Hematopoietic multipotent progenitor cell treated with erythropoietin and hydrocortisone succinate and interleukin-3 and kit ligand, for 17 days (in vitro differentiated cells): ENCODE measurements around the gene AZU1.
"Not testable (repeated sequence)": the region's sequence is repeated elsewhere in the genome, so short reads cannot be mapped to it uniquely, and the experiment has no call there.

ENCODE experiments used
- DNase-seq: peaks from one replicate; pipeline ENCODE4 v3.0.0-alpha.2; 2015; ENCODE audit warnings: low spot score

The AZU1 gene

DNA sequence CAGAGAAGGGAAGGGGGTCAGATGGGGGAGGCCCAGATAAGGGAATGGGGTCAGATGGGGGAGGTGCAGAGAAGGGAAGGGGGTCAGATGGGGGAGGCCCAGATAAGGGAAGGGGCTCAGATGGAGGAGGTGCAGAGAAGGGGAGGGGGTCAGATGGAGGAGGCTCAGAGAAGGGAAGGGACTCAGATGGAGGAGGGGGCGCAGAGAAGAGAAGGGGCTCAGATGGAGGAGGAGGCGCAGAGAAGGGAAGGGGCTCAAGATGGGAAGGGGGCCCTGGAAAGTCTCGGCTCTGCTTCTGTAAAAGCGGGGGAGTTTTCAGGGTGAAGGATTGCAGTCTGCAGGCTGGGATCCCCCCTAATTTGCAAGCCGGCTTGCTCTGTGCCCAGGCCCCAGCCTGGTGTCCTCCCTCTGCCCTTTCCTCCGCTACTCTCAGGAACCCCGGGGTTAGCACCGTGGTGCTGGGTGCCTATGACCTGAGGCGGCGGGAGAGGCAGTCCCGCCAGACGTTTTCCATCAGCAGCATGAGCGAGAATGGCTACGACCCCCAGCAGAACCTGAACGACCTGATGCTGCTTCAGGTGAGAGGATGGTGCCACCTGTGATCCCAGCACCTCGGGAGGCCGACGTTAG lies 1.6 kb downstream of the AZU1 start:
- DNase-seq, result no peak

- DNase-seq, result no peak
Observed at GRCh38 chr19:831407-832369, 4.1 kb downstream of the AZU1 start.

DNA sequence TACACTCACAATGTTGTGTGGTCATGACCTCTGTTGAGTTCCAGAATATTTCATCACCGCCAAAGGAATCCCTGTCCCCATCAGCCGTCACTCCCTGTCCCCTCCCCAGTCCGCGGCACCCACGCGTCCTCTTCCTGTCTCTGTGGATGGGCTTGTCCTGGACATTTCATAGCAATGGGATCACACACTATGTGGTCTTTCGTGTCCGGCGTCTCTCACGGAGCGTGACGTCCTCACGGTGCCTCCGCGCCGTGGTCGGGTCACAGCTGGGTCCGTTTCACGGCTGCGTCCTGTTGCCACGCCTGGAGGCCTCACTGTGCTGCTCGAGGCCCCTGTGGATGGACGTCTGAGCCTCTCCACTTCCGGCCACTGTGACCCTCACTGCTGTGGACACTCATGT lies 6.6 kb downstream of the AZU1 start:
- DNase-seq, result no peak

DNA sequence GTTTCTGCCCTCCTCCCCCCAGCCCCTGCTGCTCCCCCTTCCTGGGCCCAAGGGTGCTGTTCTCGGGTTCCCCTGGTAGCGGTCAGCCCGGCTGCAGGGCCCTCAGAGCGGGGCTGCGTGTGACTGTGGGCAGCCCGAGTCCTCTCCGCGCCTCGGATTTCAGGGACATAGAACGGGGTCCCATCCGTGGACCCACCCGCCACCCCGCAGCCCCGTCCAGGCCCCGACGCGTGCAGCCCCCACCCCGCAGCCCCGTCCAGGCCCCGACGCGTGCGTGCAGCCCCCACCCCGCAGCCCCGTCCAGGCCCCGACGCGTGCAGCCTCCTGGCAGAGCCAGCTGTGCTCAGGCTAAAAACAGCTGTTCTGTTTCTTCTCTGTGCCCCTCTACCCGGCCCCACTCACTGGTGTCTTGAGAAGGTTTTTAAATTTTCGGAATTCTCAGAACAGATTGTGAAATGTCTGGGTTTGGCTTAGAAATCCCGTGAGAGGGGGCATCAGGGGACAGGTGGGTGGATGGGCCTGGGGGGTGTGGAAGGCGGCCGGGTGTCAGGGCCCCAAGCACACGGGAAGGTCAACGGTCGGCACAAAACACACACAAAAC lies 7.7 kb downstream of the AZU1 start:
- no peak for DNase-seq

DNA sequence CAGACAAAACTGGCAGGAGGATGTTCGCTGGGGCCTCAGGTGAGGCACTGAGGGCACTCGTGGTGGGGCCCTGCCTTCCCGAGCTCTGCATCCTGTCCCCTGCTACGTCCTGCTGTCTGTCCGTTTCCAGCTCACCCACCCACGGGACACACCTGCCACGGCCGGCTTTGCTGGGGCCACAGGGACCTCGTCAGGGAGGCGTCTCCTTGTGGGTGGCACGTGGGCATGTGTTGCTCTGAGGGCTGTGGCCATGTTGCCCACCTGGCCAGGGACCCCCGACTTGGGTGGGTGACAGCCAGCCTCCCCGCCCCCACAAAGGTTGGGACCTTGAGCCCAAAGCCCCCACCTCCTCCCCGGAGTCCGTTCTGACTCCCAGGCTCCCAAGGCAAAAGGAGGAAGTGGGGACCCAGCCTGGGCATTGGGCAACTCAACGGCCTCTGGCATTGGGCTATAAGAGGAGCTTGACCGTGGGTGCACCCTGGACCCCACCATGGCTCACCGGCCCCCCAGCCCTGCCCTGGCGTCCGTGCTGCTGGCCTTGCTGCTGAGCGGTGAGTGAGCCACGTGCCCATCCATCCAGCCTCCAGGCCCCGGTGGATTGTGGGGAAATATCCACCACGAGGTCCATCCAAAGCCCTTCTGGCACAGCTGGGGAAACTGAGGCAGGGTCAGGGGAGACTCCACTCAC lies 13.0 kb downstream of the AZU1 start, which contains the start of gene PRTN3:
PRTN3 (plus strand) TSS at position 481 of the 688 bp plus-strand sequence; CDS start at position 491, 10 bp downstream.
- no peak for DNase-seq

DNA sequence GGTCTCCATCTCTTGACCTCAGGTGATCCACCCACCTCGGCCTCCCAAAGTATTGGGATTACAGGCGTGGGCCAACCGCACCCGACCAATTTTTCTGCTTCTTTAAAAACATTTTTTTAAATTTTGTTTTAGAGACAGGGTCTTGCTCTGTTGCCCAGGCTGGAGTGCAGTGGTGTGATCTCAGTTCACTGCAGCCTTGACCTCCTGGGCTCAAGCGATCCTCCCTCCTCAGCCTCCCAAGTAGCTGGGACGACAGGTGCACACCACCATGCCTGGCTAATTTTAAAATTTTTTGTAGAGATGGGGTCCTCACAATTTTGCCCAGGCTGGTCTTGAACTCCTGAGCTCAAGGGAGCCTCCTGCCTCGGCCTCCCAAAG lies 15.2 kb downstream of the AZU1 start:
- DNase-seq, result not testable (repeated sequence)

- DNase-seq, result no peak
Observed at GRCh38 chr19:843180-843835, 15.7 kb downstream of the AZU1 start.

DNA sequence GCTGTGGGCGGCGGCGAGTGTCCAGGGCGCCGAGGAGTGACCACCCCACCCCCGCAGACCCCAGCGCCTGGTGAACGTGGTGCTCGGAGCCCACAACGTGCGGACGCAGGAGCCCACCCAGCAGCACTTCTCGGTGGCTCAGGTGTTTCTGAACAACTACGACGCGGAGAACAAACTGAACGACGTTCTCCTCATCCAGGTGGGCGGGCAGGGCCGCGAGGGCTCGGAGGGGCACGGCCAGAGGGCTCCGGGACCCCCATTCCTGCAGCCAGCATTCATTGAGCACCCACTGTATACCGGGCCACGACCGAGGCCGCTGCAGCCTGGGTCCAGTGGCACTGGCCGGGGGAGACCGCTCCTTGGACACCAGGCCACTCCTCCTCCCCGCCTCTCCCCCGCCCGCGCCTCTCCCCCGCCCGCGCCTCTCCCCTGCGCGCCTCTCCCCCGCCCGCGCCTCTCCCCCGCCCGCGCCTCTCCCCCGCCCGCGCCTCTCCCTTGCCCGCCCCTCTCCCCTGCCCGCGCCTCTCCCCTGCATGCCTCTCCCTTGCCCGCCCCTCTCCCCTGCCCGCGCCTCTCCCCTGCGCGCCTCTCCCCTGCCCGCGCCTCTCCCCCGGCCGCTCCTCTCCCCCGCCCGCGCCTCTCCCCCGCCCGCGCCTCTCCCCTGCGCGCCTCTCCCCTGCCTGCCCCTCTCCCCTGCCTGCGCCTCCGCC lies 16.4 kb downstream of the AZU1 start:
- DNase-seq, result no peak

- DNase-seq, result no peak
Observed at GRCh38 chr19:844546-844971, 16.9 kb downstream of the AZU1 start.

DNA sequence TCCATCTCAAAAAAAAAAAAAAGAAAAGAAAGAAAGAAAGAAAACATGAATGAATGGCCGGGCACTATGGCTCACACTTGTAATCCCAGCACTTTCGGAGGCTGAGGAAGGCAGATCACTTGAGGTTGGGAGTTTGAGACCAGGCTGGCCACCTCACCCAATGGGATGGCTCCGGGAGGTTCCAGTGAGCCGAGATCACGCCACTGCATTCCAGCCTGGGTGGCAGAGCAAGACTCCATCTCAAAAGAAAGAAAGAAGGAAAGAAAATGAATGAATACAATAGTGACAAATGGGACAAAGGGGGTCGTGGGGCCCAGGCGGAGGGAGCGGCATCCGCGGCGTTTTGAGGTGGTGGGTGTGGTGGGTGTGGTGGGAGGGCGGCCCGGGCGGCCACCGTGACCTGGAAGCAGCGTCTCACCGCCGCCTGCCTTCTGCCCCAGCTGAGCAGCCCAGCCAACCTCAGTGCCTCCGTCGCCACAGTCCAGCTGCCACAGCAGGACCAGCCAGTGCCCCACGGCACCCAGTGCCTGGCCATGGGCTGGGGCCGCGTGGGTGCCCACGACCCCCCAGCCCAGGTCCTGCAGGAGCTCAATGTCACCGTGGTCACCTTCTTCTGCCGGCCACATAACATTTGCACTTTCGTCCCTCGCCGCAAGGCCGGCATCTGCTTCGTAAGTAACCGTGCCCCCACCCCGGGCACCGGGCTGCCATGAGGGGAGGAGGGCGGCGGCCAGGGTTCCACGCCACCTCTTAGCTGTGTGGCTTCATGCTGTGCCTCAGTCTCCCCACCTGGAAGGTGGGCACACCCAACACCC lies 18.3 kb downstream of the AZU1 start:
- DNase-seq, result no peak

- no peak for DNase-seq
Observed at GRCh38 chr19:848386-848921, 20.8 kb downstream of the AZU1 start.

GRCh38 chr19:849195-849594 lies 21.6 kb downstream of the AZU1 start:
- not testable (repeated sequence) for DNase-seq

- no peak for DNase-seq
Observed at GRCh38 chr19:850221-850978, 22.8 kb downstream of the AZU1 start.

- no peak for DNase-seq
Observed at GRCh38 chr19:850979-851335, 23.3 kb downstream of the AZU1 start.

GRCh38 chr19:852136-853013 lies 24.7 kb downstream of the AZU1 start, which contains the start of gene ELANE:
TSS of gene ELANE (plus strand) at chr19:852303. CDS start at chr19:852329, 26 bp downstream.
- DNase-seq, result no peak

GRCh38 chr19:853014-853585 lies 25.5 kb downstream of the AZU1 start:
- DNase-seq, result no peak

- not testable (repeated sequence) for DNase-seq
Observed at GRCh38 chr19:853614-854220, 26.1 kb downstream of the AZU1 start.
